ENCODE data around the gene ADGRG6.
A peak's percentile ranks its signal among the peaks of the same experiment; 100 is the strongest.

Gene ADGRG6

GRCh38 chr6:142301651-142302391 lies at the start of gene ADGRG6:
ADGRG6 (plus strand) TSS chr6:142302007; CDS start chr6:142302330, 323 bp downstream.
- H3K9ac ChIP-seq (ENCODE audit: low read depth, low read length) = peak within 1 kb of the TSS; percentile 54; the same call in 1 of the 2 replicates
- peak within 1 kb of the TSS; percentile 72 for H3K4me3 ChIP-seq (ENCODE audit: low read length)
- H3K9me3 ChIP-seq (ENCODE audit: insufficient read depth, low read depth, low read length) = no peaks in the 10 kb centered on the region

DNA sequence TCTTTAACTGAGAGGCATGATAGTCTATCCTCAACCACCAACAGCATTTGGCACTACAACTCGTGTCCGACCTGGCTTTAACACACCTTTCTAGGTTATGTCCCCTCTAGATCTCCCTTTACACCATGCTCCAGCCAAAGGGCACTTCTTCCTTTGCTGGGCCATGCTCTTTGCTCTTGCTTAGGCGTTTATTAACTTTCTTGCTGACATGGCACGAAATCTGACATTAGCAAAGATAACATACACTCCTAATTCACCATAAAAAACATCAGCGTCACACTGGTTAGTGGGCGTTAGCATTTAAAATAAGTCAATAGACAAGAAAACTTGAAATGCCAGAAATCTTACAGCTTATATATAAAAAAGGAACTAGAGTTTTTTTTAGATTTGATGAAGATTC lies 47.3 kb upstream of the ADGRG6 start:
- no peaks in the 10 kb centered on the region for H3K36me3 ChIP-seq (ENCODE audit: insufficient read depth, low read depth, low read length)
- no peak overlapping the region for H3K9ac ChIP-seq (ENCODE audit: low read depth, low read length)
- no peak overlapping the region for H3K27ac ChIP-seq (ENCODE audit: low read length)
- H3K9me3 ChIP-seq (ENCODE audit: insufficient read depth, low read depth, low read length) = no peaks in the 10 kb centered on the region
- no peaks in the 10 kb centered on the region for H3K4me1 ChIP-seq (ENCODE audit: insufficient read depth, low read length)
- H3K4me3 ChIP-seq (ENCODE audit: low read length) = no peak overlapping the region
- no peaks in the 10 kb centered on the region for H3K27me3 ChIP-seq (ENCODE audit: insufficient read depth, low read length)

More at GRCh38 chr6:142301651-142302391, at the start of gene ADGRG6:
- H3K36me3 ChIP-seq (ENCODE audit: insufficient read depth, low read depth, low read length) = no peaks in the 10 kb centered on the region
- peaks cover 7% of the 10 kb centered on the region for H3K4me1 ChIP-seq (ENCODE audit: insufficient read depth, low read length)
- no peak within 1 kb of the TSS for H3K27ac ChIP-seq (ENCODE audit: low read length)
- H3K27me3 ChIP-seq (ENCODE audit: insufficient read depth, low read length) = peaks cover 40% of the 10 kb centered on the region

DNA sequence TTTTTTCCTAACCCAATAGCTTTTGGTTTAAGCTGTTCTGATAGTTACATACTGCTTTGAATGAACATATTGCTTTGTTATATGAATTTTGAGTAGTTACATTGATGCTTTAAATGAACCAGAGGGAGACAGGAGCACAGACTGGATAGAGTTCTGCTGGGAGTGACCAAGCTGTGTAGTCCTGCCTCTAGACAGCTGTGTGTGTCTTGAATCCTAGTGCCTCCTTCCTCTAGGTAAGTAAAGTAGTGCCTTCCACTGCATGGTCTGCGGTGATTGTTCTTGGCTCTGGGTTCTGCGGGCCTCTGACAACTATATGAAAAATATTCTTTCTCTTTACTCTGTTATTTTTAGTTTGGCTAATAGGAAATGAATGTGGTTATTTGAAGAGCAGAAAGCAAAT lies 46.0 kb upstream of the ADGRG6 start:
- Histone ChIP-seq H3K9ac (ENCODE audit: low read depth, low read length) (no peak overlapping the region), H3K27ac (ENCODE audit: low read length) (no peak overlapping the region), H3K4me1 (ENCODE audit: insufficient read depth, low read length) (no peaks in the 10 kb centered on the region), H3K36me3 (ENCODE audit: insufficient read depth, low read depth, low read length) (no peaks in the 10 kb centered on the region), H3K9me3 (ENCODE audit: insufficient read depth, low read depth, low read length) (no peaks in the 10 kb centered on the region), H3K4me3 (ENCODE audit: low read length) (no peak overlapping the region), H3K27me3 (ENCODE audit: insufficient read depth, low read length) (no peaks in the 10 kb centered on the region)

DNA sequence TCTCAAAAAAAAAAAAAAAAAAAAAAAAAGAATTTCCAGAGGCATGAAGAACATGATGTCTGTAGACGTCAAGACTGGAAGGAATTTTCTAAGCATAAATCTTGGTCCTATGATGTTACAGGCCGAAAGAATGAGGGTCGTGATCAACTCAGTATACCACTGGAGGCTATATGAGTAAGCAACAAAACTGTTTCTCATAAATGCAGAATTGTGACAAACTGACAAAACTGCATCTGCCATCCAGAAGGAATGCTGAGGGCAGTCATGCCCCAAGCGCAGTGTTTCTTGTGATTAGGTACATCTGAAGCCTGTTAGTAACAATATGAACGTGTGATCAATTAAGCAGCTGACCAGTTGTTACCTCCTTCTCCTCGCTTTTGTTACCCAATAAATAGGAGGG lies 43.5 kb upstream of the ADGRG6 start:
- Histone ChIP-seq H3K9me3 (ENCODE audit: insufficient read depth, low read depth, low read length) (no peaks in the 10 kb centered on the region), H3K4me3 (ENCODE audit: low read length) (no peak overlapping the region), H3K9ac (ENCODE audit: low read depth, low read length) (no peak overlapping the region), H3K36me3 (ENCODE audit: insufficient read depth, low read depth, low read length) (no peaks in the 10 kb centered on the region), H3K27ac (ENCODE audit: low read length) (no peak overlapping the region), H3K4me1 (ENCODE audit: insufficient read depth, low read length) (no peaks in the 10 kb centered on the region), H3K27me3 (ENCODE audit: insufficient read depth, low read length) (no peaks in the 10 kb centered on the region)

DNA sequence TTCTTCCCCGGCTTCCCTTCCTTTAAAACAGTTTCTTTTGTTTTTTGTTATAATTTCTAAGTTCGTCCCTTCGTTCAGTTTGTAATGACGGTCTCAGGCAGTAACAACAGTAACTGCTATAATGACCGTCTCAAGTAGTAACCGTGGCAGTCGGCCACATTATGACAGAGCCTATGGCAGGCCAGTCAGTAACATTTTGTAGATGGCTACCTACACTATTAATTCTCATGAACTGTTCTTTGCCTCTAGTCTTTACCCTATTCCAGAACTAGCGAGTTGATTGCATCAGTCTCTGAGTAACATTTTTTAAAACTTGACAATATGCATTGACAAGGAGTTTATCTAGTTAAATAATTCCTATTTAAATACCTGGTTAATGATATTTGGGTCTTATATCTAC lies 43.0 kb upstream of the ADGRG6 start:
- Histone ChIP-seq H3K4me3 (ENCODE audit: low read length) (no peak overlapping the region), H3K27me3 (ENCODE audit: insufficient read depth, low read length) (no peaks in the 10 kb centered on the region), H3K36me3 (ENCODE audit: insufficient read depth, low read depth, low read length) (no peaks in the 10 kb centered on the region), H3K9ac (ENCODE audit: low read depth, low read length) (no peak overlapping the region), H3K27ac (ENCODE audit: low read length) (no peak overlapping the region), H3K9me3 (ENCODE audit: insufficient read depth, low read depth, low read length) (no peaks in the 10 kb centered on the region), H3K4me1 (ENCODE audit: insufficient read depth, low read length) (no peaks in the 10 kb centered on the region)

GRCh38 chr6:142260748-142261147 lies 41.1 kb upstream of the ADGRG6 start:
- no peaks in the 10 kb centered on the region for H3K9me3 ChIP-seq (ENCODE audit: insufficient read depth, low read depth, low read length)
- H3K36me3 ChIP-seq (ENCODE audit: insufficient read depth, low read depth, low read length) = no peaks in the 10 kb centered on the region
- no peak overlapping the region for H3K27ac ChIP-seq (ENCODE audit: low read length)
- no peak overlapping the region for H3K9ac ChIP-seq (ENCODE audit: low read depth, low read length)
- no peaks in the 10 kb centered on the region for H3K4me1 ChIP-seq (ENCODE audit: insufficient read depth, low read length)
- H3K27me3 ChIP-seq (ENCODE audit: insufficient read depth, low read length) = no peaks in the 10 kb centered on the region
- no peak overlapping the region for H3K4me3 ChIP-seq (ENCODE audit: low read length)

DNA sequence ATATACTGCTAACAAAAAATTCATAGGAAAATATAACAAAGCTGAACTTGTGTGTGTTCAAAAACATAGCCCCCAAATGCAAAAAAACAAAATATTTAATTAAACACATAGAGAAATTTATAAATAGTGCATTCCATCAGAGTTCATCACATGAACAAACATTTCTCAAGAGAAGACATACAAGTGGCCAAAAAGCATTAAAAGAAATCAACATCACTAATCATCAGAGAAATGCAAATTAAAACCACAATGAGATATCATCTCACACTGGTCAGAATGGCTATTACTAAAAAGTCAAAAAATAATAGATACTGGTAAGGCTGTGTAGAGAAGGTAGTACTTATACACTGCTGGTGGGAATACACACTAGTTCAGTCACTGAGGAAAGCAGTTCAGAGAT lies 39.6 kb upstream of the ADGRG6 start:
- Histone ChIP-seq H3K36me3 (ENCODE audit: insufficient read depth, low read depth, low read length) (no peaks in the 10 kb centered on the region), H3K9ac (ENCODE audit: low read depth, low read length) (no peak overlapping the region), H3K27me3 (ENCODE audit: insufficient read depth, low read length) (no peaks in the 10 kb centered on the region), H3K4me1 (ENCODE audit: insufficient read depth, low read length) (no peaks in the 10 kb centered on the region), H3K27ac (ENCODE audit: low read length) (no peak overlapping the region), H3K4me3 (ENCODE audit: low read length) (no peak overlapping the region), H3K9me3 (ENCODE audit: insufficient read depth, low read depth, low read length) (no peaks in the 10 kb centered on the region)

- Histone ChIP-seq H3K4me3 (ENCODE audit: low read length) (no peak overlapping the region), H3K9ac (ENCODE audit: low read depth, low read length) (no peak overlapping the region), H3K27ac (ENCODE audit: low read length) (no peak overlapping the region), H3K27me3 (ENCODE audit: insufficient read depth, low read length) (no peaks in the 10 kb centered on the region), H3K9me3 (ENCODE audit: insufficient read depth, low read depth, low read length) (no peaks in the 10 kb centered on the region), H3K4me1 (ENCODE audit: insufficient read depth, low read length) (no peaks in the 10 kb centered on the region), H3K36me3 (ENCODE audit: insufficient read depth, low read depth, low read length) (no peaks in the 10 kb centered on the region)
These were observed 36.3 kb upstream of the ADGRG6 start for GRCh38 chr6:142265476-142265875.

DNA sequence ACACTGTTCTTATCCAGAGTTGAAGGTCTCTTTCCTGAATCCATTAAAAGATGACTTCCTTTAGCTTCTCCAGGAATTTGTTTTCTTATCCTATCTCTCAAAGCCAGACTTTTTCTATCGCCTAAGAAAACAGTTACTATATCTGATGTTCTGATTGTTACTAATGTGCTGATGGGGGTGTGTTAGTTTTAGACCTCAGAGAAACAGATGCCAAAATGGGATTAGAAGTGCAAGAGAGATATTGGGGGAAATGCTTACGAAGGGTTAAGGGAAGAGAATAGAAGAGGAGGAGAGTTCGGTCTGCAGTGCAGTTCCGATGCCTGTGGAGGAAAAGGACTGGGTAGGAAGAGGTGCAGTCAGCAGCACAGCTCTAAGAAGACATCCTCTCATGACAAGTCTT lies 35.7 kb upstream of the ADGRG6 start:
- Histone ChIP-seq H3K9ac (ENCODE audit: low read depth, low read length) (no peak overlapping the region), H3K27ac (ENCODE audit: low read length) (no peak overlapping the region), H3K36me3 (ENCODE audit: insufficient read depth, low read depth, low read length) (no peaks in the 10 kb centered on the region), H3K9me3 (ENCODE audit: insufficient read depth, low read depth, low read length) (no peaks in the 10 kb centered on the region), H3K4me1 (ENCODE audit: insufficient read depth, low read length) (no peaks in the 10 kb centered on the region), H3K27me3 (ENCODE audit: insufficient read depth, low read length) (no peaks in the 10 kb centered on the region), H3K4me3 (ENCODE audit: low read length) (no peak overlapping the region)

DNA sequence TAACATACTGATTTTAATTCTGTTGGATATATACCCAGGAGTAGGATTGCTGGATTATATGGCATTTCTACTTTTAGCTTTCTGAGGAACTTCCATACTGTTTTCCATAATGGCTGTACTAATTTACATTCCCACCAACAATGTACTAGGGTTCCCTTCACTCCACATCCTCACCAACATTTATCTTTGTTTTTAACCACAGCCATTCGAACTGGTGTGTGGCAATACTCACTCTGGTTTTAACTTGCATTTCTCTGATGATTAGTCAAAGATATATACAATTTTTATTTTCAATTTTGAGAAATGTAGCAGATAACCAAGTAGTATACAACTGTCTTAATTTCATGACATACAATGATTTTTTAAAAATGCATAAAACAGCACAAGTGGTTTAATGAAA lies 30.3 kb upstream of the ADGRG6 start:
- peaks cover 3% of the 10 kb centered on the region; the same call in 1 of the 2 replicates for H3K4me1 ChIP-seq (ENCODE audit: insufficient read depth, low read length)
- H3K4me3 ChIP-seq (ENCODE audit: low read length) = no peak overlapping the region
- H3K9me3 ChIP-seq (ENCODE audit: insufficient read depth, low read depth, low read length) = no peaks in the 10 kb centered on the region
- no peaks in the 10 kb centered on the region for H3K27me3 ChIP-seq (ENCODE audit: insufficient read depth, low read length)
- no peak overlapping the region for H3K27ac ChIP-seq (ENCODE audit: low read length)
- no peak overlapping the region for H3K9ac ChIP-seq (ENCODE audit: low read depth, low read length)
- no peaks in the 10 kb centered on the region for H3K36me3 ChIP-seq (ENCODE audit: insufficient read depth, low read depth, low read length)

DNA sequence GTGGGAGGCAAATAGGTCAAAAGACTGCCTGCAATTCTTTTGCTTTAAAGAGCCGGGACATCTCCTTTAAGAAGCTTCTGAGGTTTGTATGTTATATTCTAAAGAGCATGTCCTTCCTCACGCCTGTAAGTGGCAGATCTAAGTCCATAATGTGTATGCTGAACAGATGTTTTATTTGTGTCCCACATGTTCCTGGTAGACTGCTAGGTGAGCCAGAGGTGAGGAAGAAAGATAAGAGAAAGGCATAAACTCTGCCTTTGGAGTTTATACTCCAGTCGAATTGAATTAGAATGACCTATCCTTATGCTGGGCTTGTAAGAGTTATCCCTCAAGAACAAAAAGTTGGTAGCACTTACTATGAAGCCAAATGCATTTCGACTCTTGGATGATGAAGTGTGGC lies 27.2 kb upstream of the ADGRG6 start:
- H3K9me3 ChIP-seq (ENCODE audit: insufficient read depth, low read depth, low read length) = no peaks in the 10 kb centered on the region
- no peak overlapping the region for H3K27ac ChIP-seq (ENCODE audit: low read length)
- H3K27me3 ChIP-seq (ENCODE audit: insufficient read depth, low read length) = no peaks in the 10 kb centered on the region
- no peak overlapping the region for H3K4me3 ChIP-seq (ENCODE audit: low read length)
- H3K36me3 ChIP-seq (ENCODE audit: insufficient read depth, low read depth, low read length) = no peaks in the 10 kb centered on the region
- no peak overlapping the region for H3K9ac ChIP-seq (ENCODE audit: low read depth, low read length)
- H3K4me1 ChIP-seq (ENCODE audit: insufficient read depth, low read length) = peaks cover 3% of the 10 kb centered on the region; the same call in 1 of the 2 replicates

DNA sequence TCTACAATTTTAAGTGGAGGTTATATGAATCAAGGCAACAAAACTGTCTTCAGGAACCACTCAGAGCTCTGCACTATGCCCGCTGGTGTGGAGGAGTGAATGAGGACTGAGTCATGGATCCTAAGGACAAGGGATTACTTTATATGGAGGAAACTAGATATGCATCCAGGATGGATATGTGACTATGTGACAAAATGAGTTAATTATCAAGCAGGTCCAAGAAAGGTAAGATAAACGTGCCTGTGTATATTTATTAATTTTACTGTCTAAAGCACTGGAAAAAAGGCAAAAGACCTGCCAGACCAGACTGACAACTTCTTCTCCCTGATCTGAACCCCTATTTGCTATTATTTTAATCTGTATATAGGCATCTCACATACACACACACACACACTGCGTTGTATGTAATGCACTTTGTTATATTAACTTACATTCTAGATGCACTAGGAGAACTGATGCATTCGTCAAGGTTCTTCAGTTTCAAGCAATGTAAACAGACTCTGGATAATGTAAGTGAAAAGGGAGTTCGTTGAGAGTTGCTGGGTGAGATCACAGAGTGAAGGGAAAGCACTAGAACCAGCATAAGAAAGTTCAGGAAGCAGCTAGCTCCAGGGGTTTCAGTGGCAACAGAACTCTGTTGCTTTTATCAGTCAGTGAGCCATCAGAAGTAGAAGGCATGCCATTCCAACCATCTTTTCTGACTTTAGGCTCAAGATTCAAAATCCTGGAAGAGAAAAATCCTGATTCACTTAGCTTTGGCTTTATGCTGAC lies 26.4 kb upstream of the ADGRG6 start:
- Histone ChIP-seq H3K4me3 (ENCODE audit: low read length) (no peak overlapping the region), H3K36me3 (ENCODE audit: insufficient read depth, low read depth, low read length) (no peaks in the 10 kb centered on the region), H3K4me1 (ENCODE audit: insufficient read depth, low read length) (peaks cover 3% of the 10 kb centered on the region; the same call in 1 of the 2 replicates), H3K27ac (ENCODE audit: low read length) (no peak overlapping the region), H3K9me3 (ENCODE audit: insufficient read depth, low read depth, low read length) (no peaks in the 10 kb centered on the region), H3K27me3 (ENCODE audit: insufficient read depth, low read length) (no peaks in the 10 kb centered on the region), H3K9ac (ENCODE audit: low read depth, low read length) (no peak overlapping the region)
